Activated CD4-positive, alpha-beta T cell treated with anti-CD3 and anti-CD28 coated beads, Interleukin-2, Interleukin-4, amounts not matched to agents 100 ng/mL and 50 ng/mL, durations not matched to agents 16 hours and 8 hours (primary cell): ENCODE results near the gene FAM240A.

Source experiments
- DNase-seq: peaks from one replicate; pipeline ENCODE4 v3.0.0-alpha.2; 2020; ENCODE audit warnings: low spot score

Gene FAM240A

DNA sequence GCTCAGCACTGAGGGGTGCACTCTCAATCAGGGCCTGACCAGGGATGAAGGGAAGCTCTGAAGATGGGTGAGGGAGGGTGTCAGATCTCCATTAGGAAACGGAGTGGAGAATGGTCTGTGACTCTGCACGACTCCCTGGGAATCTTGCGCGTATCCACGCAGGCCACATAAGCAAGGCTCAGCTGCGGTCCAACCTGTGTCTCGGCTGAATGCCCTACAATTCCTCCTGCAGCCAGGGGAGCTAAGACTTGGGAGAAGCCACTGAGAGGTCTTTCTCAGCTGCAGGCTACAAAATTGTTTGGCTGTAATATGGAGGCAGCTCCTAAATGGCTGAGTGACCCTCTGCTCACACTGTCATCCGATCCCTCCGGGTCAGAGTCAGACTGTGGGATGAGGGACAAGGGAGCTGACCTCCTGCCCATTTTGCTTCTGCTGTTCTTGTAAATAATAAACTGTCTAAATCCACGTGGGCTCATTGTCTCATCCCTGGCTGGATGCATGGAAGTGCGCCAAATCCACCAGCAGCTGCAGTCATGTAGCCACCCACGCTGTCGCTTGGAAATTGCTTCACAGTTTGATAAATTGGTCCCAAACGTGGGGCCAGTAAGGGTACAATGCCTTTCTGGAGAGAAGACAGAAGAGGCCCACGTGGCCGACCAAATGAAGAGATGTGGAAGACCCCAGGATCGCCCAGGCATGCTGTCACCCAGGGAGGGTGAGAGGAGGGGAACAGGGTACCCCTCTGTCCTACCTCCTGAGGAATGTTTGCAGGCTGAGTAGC is 50.6 kb downstream of the FAM240A start:
- DNase-seq, result no peak

- DNase-seq, result no peak
Observed at GRCh38 chr3:46663591-46664135, 51.3 kb downstream of the FAM240A start.

DNA sequence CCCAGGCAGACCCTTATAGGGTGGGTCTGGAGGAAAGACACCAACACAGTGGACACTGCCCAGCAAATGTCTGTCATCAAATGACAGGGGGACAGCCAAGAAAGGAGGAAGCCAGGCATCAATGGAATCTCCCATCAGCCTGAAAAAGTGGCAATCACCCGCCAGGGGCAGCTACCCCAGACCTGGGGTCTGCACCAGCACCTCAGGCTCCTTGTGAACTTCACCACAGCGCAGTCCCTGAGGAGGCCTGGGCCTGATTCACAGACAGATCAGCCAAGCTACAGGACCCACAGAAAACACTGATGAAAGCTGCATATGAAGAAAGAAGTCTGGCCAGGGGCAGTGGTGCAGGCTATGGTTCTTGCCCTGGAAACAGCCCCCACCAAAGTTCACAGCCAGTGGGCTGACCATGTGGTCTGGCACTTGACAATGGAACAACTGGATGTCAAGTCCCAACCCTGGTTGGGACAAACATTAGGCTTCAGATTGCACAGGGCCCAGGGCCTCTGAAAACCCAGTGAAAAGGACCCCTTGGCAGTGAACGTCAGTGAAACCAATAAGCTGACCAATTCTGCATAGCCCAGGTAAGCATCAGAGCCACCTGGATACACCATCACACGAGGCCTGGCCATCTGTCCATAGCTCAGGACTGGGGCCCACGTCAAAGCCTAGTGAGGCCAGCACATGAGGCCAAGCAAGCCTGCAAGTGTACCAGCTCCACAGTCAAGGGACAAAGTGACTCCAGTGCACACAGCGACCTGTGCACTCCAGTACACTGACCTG is 52.1 kb downstream of the FAM240A start:
- DNase-seq, result no peak

GRCh38 chr3:46664971-46665762 is 52.8 kb downstream of the FAM240A start:
- no peak for DNase-seq

DNA sequence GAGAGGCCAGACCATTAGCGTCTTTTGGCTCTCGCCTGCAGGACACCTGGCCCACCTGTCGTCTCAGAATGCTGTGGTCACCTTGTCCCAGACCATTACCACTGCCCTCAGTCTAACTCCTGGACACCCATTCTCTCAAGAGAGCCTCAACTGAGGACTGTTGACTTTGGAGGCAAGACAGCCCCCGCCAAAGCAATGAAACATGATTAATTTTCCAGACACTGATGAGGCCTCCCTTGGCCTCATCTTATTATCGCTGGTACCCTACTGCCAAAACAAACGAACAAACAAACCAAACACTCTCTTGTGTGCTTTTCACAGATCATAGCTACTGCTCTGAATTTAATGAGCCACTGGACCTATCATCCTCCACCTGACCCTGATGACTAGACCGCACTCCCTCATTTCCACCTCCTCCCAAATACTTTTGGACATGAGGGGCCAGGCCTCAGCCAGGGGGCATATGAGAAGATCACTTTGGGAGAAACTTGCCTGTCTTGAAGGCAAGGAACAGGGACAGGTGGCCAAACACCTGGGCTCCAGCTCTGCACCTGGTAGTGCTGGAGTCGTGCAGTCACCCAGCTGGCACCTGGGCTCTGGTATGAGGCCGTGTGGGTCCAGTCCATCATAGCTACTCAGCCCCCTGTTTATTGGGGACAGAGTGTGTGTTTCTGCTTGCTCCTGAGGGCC is 53.6 kb downstream of the FAM240A start:
- no peak for DNase-seq

DNA sequence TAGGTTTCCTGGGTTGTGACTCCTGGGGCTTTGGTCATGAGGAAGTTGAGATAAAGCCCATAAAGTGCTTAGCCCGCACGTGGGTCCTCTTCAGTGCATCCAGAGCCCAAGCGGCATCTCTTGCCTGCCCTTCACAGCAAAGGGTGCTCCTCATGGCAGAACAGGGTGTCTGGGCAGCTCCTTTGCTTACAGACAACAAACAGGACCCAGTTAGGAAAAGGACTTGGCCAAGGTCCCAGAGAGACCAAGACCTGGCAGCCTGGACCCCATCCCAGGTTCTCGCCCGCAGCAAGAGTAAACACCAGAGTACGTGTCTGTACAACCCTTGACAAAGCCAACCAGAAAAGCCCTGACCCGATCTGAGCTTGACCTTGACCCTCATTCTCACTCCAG is 54.1 kb downstream of the FAM240A start:
- DNase-seq, result no peak

- DNase-seq, result no peak
Observed at GRCh38 chr3:46667061-46667621, 54.8 kb downstream of the FAM240A start.

GRCh38 chr3:46667657-46668056 is 55.3 kb downstream of the FAM240A start:
- no peak for DNase-seq

GRCh38 chr3:46668116-46668515 is 55.8 kb downstream of the FAM240A start:
- no peak for DNase-seq

GRCh38 chr3:46668591-46668990 is 56.3 kb downstream of the FAM240A start:
- DNase-seq, result no peak

DNA sequence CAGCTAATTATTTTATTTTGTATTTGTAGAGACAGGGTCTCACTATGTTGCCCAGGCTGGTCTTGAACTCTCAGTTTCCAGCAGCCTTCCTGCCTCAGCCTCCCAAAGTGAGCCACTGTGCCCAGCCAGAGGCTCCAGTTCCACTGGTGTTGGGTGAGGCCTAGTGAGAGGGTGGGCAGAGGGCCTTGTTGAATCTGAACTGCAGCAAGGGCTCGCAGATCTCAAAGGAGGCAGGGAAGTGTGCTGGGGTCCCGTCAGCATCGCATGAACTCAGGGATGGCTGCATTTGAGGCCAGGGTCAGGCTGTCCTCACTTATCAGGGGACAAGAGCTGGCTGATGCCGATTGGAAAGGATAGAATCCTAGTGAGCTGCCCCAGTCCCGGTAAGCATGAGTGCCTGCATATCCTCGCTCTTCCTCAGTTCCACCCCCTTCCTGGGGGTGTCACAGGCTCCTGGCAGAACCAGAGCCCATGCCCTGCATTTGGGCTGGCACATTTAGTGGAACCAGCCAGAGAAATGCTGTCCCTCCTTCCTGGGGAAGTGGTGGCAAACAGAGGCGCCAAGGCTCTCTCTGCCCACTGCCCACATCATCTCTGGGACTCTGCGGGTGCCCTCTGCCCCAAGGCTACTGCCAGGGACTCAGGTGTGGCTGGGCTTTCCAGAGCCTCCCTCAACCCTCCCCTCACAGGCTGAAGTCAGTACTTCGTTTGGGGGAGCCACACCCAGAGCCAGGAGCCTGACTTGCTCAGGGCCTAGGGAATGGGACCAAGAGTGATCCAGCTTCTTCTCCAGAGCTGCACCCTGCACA is 57.1 kb downstream of the FAM240A start:
- no peak for DNase-seq

- DNase-seq, result no peak
Observed at GRCh38 chr3:46670000-46670890, 57.9 kb downstream of the FAM240A start.

DNA sequence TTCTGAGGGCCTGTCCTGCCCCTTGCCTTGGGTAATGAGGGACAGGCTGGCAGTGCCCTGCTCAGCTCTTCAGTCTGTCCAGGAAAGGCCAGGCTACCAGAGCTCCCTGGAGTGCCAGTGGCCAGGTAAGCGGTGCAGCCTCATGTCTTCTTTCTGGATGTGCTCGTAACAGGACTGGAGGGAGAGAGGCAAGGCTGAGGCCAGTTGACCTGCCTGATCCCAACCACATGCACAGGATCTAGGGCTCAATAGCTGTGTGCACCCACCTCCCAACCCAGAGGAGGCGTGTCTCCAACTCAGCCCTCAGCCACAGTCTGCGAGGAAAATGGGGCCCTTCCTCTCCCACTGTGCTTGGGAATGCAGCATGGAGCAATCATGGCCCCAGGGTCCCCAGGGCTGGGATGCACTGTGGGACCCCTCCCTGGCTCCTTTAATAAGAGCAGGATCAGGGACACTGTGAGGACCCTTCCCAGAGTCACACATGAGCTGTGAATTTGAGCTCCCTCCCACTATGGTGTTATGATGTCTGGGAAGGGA is 58.6 kb downstream of the FAM240A start:
- no peak for DNase-seq

GRCh38 chr3:46671541-46672348 is 59.4 kb downstream of the FAM240A start:
- DNase-seq, result no peak

- DNase-seq, result no peak
Observed at GRCh38 chr3:46672349-46672695, 60.0 kb downstream of the FAM240A start.

- DNase-seq, result no peak
Observed at GRCh38 chr3:46673151-46674030, 61.1 kb downstream of the FAM240A start.

GRCh38 chr3:46674031-46674845 is 61.9 kb downstream of the FAM240A start:
- DNase-seq, result no peak
